Measurements from ENCODE around the gene SERPINB11.
"Not testable (repeated sequence)": the region's sequence is repeated elsewhere in the genome, so short reads cannot be mapped to it uniquely, and the experiment has no call there.

Gene SERPINB11

DNA sequence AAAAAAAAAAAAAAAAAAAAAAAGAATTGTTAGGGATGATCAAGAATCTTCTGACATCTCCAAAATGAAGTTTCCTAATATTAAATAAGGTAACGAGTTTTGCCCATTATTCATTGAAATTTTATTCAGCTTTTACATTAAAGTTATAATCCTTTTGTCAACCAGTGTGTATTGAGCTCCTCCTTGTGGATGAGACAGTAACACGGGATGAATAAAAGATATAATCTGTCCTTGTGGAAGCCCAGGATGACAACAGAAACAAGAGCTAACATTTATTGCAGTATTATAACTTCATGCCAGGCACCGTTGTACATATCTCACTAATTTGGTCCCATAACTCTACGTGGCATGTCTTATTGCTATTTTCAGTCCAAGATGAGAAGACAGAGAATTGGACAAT, 39.0 kb downstream of the SERPINB11 start:
- FAIRE-seq, result no peak

GRCh38 chr18:63747006-63747405, 44.2 kb downstream of the SERPINB11 start:
- DNase-seq (ENCODE audit: insufficient read length), result no peak
- no peak for FAIRE-seq
- TF ChIP-seq POLR2AphosphoS5 (IDR thresholded peaks at IDR 0.05; ENCODE audit: low read depth, low read length), result no peak
- TF ChIP-seq POLR2A (IDR thresholded peaks at IDR 0.05; ENCODE audit: low read depth, low read length), result no peak
- no peak for TF ChIP-seq TAF1 (IDR thresholded peaks at IDR 0.05; ENCODE audit: borderline replicate concordance, low read depth, low read length)

More for the DNA sequence above, 39.0 kb downstream of the SERPINB11 start:
- no peak for DNase-seq (ENCODE audit: insufficient read length)
- TF ChIP-seq POLR2AphosphoS5 (IDR thresholded peaks at IDR 0.05; ENCODE audit: low read depth, low read length), result no peak

GRCh38 chr18:63749489-63749888, 46.7 kb downstream of the SERPINB11 start:
- FAIRE-seq, result no peak
- no peak for DNase-seq (ENCODE audit: insufficient read length)

GRCh38 chr18:63752636-63753035, 49.9 kb downstream of the SERPINB11 start:
- no peak for FAIRE-seq
- no peak for TF ChIP-seq POLR2A (IDR thresholded peaks at IDR 0.05; ENCODE audit: low read depth, low read length)
- TF ChIP-seq POLR2AphosphoS5 (IDR thresholded peaks at IDR 0.05; ENCODE audit: low read depth, low read length), result no peak
- no peak for TF ChIP-seq TAF1 (IDR thresholded peaks at IDR 0.05; ENCODE audit: borderline replicate concordance, low read depth, low read length)
- DNase-seq (ENCODE audit: insufficient read length), result no peak

More at GRCh38 chr18:63749489-63749888, 46.7 kb downstream of the SERPINB11 start:
- TF ChIP-seq POLR2AphosphoS5 (IDR thresholded peaks at IDR 0.05; ENCODE audit: low read depth, low read length) (no peak), TAF1 (IDR thresholded peaks at IDR 0.05; ENCODE audit: borderline replicate concordance, low read depth, low read length) (no peak), POLR2A (IDR thresholded peaks at IDR 0.05; ENCODE audit: low read depth, low read length) (no peak)

DNA sequence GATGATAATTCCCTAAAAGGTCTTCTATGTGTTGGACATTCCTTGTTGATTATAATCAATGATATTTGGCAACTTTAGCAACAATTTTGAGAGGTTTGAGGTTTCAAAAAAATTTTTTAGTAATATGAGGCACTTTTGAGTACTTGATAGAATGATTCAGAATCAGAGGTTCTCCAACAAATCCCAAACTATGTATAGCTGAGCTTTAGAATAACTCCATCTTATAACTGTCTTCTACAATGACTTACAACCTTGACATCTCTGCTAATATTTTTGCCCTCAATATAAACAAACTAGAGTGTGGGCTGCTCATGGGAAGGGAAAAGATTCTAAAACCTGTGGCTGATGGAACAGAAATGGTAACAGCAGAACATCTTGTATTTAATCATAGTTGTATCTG, 50.9 kb downstream of the SERPINB11 start:
- TF ChIP-seq POLR2AphosphoS5 (IDR thresholded peaks at IDR 0.05; ENCODE audit: low read depth, low read length) (no peak), POLR2A (IDR thresholded peaks at IDR 0.05; ENCODE audit: low read depth, low read length) (no peak), TAF1 (IDR thresholded peaks at IDR 0.05; ENCODE audit: borderline replicate concordance, low read depth, low read length) (no peak)

DNA sequence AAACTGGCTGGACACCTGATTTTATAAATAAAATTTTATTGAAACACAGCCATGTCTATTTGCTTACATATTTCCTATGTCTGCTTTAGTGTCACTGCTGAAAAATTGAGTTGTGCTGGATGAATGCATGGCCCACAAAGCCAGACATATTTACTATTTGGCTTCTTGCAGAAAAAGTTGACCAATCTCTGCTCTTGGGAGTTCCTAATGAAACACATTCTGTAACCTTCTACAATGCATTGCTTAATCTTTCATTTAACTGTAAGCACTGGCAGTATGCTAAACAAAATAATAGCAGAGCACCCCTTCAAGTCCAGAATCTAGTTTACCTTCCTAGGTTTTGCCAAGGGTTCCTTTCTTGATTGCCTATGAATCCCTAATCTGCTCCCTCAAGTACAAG, 54.8 kb downstream of the SERPINB11 start:
- DNase-seq (ENCODE audit: insufficient read length) (no peak), FAIRE-seq (no peak)
- TF ChIP-seq POLR2A (IDR thresholded peaks at IDR 0.05; ENCODE audit: low read depth, low read length) (no peak), POLR2AphosphoS5 (IDR thresholded peaks at IDR 0.05; ENCODE audit: low read depth, low read length) (no peak), TAF1 (IDR thresholded peaks at IDR 0.05; ENCODE audit: borderline replicate concordance, low read depth, low read length) (no peak)

More for the DNA sequence above, 50.9 kb downstream of the SERPINB11 start:
- DNase-seq (ENCODE audit: insufficient read length), result no peak
- FAIRE-seq, result no peak

- DNase-seq (ENCODE audit: insufficient read length), result no peak
- TF ChIP-seq POLR2A (IDR thresholded peaks at IDR 0.05; ENCODE audit: low read depth, low read length) (no peak), TAF1 (IDR thresholded peaks at IDR 0.05; ENCODE audit: borderline replicate concordance, low read depth, low read length) (no peak)
- FAIRE-seq, result no peak
These were observed 56.0 kb downstream of the SERPINB11 start for GRCh38 chr18:63758615-63759240.

DNA sequence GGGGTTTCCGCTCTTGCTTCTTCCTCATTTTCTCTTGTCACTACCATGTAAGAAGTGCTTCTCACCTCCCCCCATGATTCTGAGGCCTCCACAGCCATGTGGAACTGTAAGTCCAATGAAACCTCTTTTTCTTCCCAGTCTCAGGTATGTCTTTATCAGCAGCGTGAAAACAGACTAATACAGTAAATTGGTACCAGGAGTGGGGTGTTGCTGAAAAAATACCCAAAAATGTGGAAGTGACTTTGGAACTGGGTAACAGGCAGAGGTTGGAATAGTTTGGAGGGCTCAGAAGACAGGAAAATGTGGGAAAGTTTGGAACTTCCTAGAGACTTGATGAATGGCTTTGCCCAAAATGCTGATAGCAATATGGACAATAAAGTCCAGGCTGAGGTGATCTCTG, 57.0 kb downstream of the SERPINB11 start:
- not testable (repeated sequence) for FAIRE-seq; DNase-seq (ENCODE audit: insufficient read length)

DNA sequence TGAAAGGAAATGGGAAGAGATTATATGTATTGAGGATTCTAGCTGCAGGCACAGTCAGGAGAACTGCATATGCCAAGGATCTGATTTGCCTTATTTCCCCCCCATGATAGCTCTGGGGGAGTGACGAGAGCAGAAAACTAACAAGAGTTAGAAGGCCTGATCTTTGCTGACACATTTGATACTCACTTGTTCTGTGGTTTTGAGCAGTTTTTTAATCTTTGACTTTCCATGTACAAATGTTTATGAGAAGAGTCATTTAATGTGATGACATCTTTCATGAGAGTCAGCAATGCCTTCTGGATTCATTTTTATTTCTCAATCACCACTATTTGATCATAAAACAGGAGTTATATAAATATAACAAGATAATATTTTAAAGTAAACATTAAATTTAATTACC, 59.8 kb downstream of the SERPINB11 start:
- FAIRE-seq, result no peak
- DNase-seq (ENCODE audit: insufficient read length), result no peak
- TF ChIP-seq POLR2A (IDR thresholded peaks at IDR 0.05; ENCODE audit: low read depth, low read length) (no peak), POLR2AphosphoS5 (IDR thresholded peaks at IDR 0.05; ENCODE audit: low read depth, low read length) (no peak), TAF1 (IDR thresholded peaks at IDR 0.05; ENCODE audit: borderline replicate concordance, low read depth, low read length) (no peak)

- TF ChIP-seq POLR2A (IDR thresholded peaks at IDR 0.05; ENCODE audit: low read depth, low read length), result no peak
- TF ChIP-seq TAF1 (IDR thresholded peaks at IDR 0.05; ENCODE audit: borderline replicate concordance, low read depth, low read length), result no peak
- no peak for TF ChIP-seq POLR2AphosphoS5 (IDR thresholded peaks at IDR 0.05; ENCODE audit: low read depth, low read length)
- DNase-seq (ENCODE audit: insufficient read length) (no peak), FAIRE-seq (no peak)
These were observed 61.3 kb downstream of the SERPINB11 start for GRCh38 chr18:63763831-63764600.

DNA sequence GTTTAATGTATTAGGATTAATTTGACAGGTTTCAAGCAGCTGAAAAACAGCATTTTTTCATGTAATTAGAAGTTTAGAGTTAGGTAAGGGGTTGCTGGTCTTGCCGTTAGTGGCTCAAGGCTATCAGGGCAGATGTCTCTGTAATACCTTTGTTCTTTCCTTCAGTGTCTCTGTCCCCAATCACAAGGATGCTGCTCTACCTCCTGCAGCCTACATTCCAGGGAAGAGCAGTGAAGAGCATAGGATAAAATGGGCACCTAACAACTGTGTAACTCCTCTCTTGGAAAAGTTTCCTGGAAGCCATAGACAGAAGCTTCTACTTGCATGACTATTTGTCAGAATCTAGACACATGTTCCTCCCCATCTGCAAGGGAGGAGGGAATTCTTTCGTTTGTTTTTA, 63.1 kb downstream of the SERPINB11 start:
- DNase-seq (ENCODE audit: insufficient read length) (no peak), FAIRE-seq (no peak)
- TF ChIP-seq TAF1 (IDR thresholded peaks at IDR 0.05; ENCODE audit: borderline replicate concordance, low read depth, low read length) (no peak), POLR2AphosphoS5 (IDR thresholded peaks at IDR 0.05; ENCODE audit: low read depth, low read length) (no peak), POLR2A (IDR thresholded peaks at IDR 0.05; ENCODE audit: low read depth, low read length) (no peak)

All from GM12892 (cell line).